Endothelial cell of umbilical vein (primary cell): Measurements from ENCODE around the gene TRPM3. TPM values are rescaled to one million over a fixed set of nuclear protein-coding genes. Genes with fewer than 3 reads are reported as not detected.

Experiments used
- BruUV-seq: library from RNA; stranded (reverse); fragments of 400-500 nt; replicated peaks from 2 replicates; lab custom pipeline; 2021; lab: Mats Ljungman, UMichigan
- CTCF ChIA-PET: fragments of 300-600, 350-600 bp; sonication (Branson Sonifier 250); formaldehyde crosslinking; loops from one replicate; lab custom pipeline; 2021; ENCODE audit warnings: antibody characterized with exemption, inconsistent platforms; lab: Charles Lee
- POLR2A ChIA-PET: fragments of 300-600, 350-600 bp; sonication (Branson Sonifier 250); formaldehyde crosslinking; loops from one replicate; lab custom pipeline; 2021; ENCODE audit warnings: antibody characterized with exemption, inconsistent platforms; lab: Charles Lee
- DNase-seq: peaks from one replicate; pipeline ENCODE4 v3.0.0-alpha.2; 2011; ENCODE audit warnings: low read depth, low spot score
- FAIRE-seq: peaks from 2 replicates; lab custom pipeline; 2011; peaks lifted over from hg19 to GRCh38; lab: Jason Lieb, UNC
- H2AFZ ChIP-seq: 2 replicates; pipeline ENCODE4 v1.6.0; 2012; ENCODE audit warnings: low read depth, low read length, control low read depth, inconsistent platforms
- H3K27ac ChIP-seq: 2 replicates; pipeline ENCODE4 v1.5.1; 2011; ENCODE audit warnings: low read depth, mild to moderate bottlenecking, control low read depth, low read length, moderate library complexity; ENCODE audit not compliant: insufficient read depth
- H3K27me3 ChIP-seq, 2 experiments: 2 replicates each; pipeline versions ENCODE4 v1.6.0 to v1.6.1; 2011; ENCODE audit warnings: low read length in 2 of 2, mixed read lengths in 1 of 2; ENCODE audit not compliant: control insufficient read depth in 2 of 2, insufficient read depth in 2 of 2
- H3K36me3 ChIP-seq, 2 experiments: 2 replicates in 1 of 2; 3 replicates in 1 of 2; pipeline ENCODE4 v1.5.1; 2011; ENCODE audit warnings: low read length in 2 of 2, mild to moderate bottlenecking in 1 of 2, moderate library complexity in 1 of 2; ENCODE audit not compliant: control insufficient read depth in 2 of 2, insufficient read depth in 2 of 2; ENCODE audit errors: extremely low read depth in 1 of 2
- H3K4me1 ChIP-seq: 3 replicates; pipeline ENCODE4 v1.5.1; 2011; ENCODE audit warnings: mild to moderate bottlenecking, low read length; ENCODE audit not compliant: control insufficient read depth, insufficient read depth; ENCODE audit errors: extremely low read depth
- H3K4me2 ChIP-seq: 2 replicates; pipeline ENCODE4 v1.6.1; 2011; ENCODE audit warnings: low read length, control low read depth, mixed read lengths; ENCODE audit not compliant: insufficient read depth
- H3K4me3 ChIP-seq, 3 experiments: fragments of 200-600 bp in 1 of 3; sonication (generic), shearing (Covaris generic) in 1 of 3; replicated peaks in 1 of 3; 2 replicates each; pipeline ENCODE4 v1.5.1; 2011 to 2016; ENCODE audit warnings: control low read depth in 3 of 3, low read length in 3 of 3, mild to moderate bottlenecking in 2 of 3, inconsistent platforms in 1 of 3, low read depth in 1 of 3, moderate library complexity in 1 of 3; ENCODE audit not compliant: insufficient read depth in 1 of 3
- H3K79me2 ChIP-seq: 2 replicates; pipeline ENCODE4 v1.6.0; 2012; ENCODE audit warnings: low read length, inconsistent platforms; ENCODE audit not compliant: control insufficient read depth, insufficient read depth
- H3K9ac ChIP-seq: replicated peaks from 2 replicates; pipeline ENCODE3; 2011; ENCODE audit warnings: low read length, control low read depth; ENCODE audit not compliant: insufficient read depth; ENCODE audit errors: extremely low read depth
- H3K9me1 ChIP-seq: replicated peaks from 3 replicates; pipeline ENCODE4 v1.6.0; 2011; ENCODE audit warnings: mild to moderate bottlenecking, low read length; ENCODE audit not compliant: control insufficient read depth, insufficient read depth; ENCODE audit errors: extremely low read depth
- H3K9me3 ChIP-seq: replicated peaks from 2 replicates; pipeline ENCODE4 v1.5.1; 2012; ENCODE audit warnings: low read length, inconsistent platforms; ENCODE audit not compliant: control insufficient read depth, insufficient read depth
- H4K20me1 ChIP-seq: replicated peaks from 2 replicates; pipeline ENCODE3; 2011; ENCODE audit warnings: mild to moderate bottlenecking, low read length; ENCODE audit not compliant: control insufficient read depth, insufficient read depth; ENCODE audit errors: extremely low read depth
- EZH2 ChIP-seq: IDR thresholded peaks from 2 replicates; pipeline ENCODE4 v1.6.1; 2012; ENCODE audit warnings: borderline replicate concordance, low read depth, mild to moderate bottlenecking, moderate library complexity, low read length, inconsistent platforms; ENCODE audit not compliant: severe bottlenecking
- FOS ChIP-seq: IDR thresholded peaks from 2 replicates; pipeline ENCODE4 v1.6.1; 2011; ENCODE audit warnings: mild to moderate bottlenecking, low read length, moderate library complexity, borderline replicate concordance; ENCODE audit not compliant: insufficient read depth
- GATA2 ChIP-seq: IDR thresholded peaks from 2 replicates; pipeline ENCODE4 v1.7.0; 2011; ENCODE audit warnings: low read depth, mild to moderate bottlenecking, moderate library complexity, mixed read lengths, low read length; ENCODE audit not compliant: insufficient read length, insufficient read depth
- JUN ChIP-seq: IDR thresholded peaks from 2 replicates; pipeline ENCODE4 v1.6.1; 2011; ENCODE audit warnings: borderline replicate concordance, low read depth; ENCODE audit not compliant: insufficient read length, insufficient read depth
- MYC ChIP-seq: IDR thresholded peaks from one replicate; pipeline ENCODE4 v1.6.1; 2011; ENCODE audit warnings: mild to moderate bottlenecking, low read depth, low read length
- POLR2A ChIP-seq: IDR thresholded peaks from 2 replicates; pipeline ENCODE4 v1.6.1; 2012; ENCODE audit warnings: low read depth, mild to moderate bottlenecking, control low read depth, low read length
- POLR2AphosphoS5 ChIP-seq: IDR thresholded peaks from 2 replicates; pipeline ENCODE4 v1.6.1; 2012; ENCODE audit warnings: low read depth, mild to moderate bottlenecking, control low read depth, low read length, moderate library complexity; ENCODE audit not compliant: insufficient read depth
- dilution Hi-C: fragments of 300-500 bp; cut with MboI; formaldehyde crosslinking; loops from one replicate; pipeline ENCODE4 v1.15.0; 2019; ENCODE audit warnings: low sequenced_read_pairs; ENCODE audit not compliant: extremely low pct_ligation_motif_present
- intact Hi-C: fragments of 100-400 bp; cut with micrococcal nuclease; formaldehyde crosslinking; loops from one replicate; pipeline ENCODE4 v1.10.0; 2022
- polyA plus RNA-seq, 4 experiments: library from polyadenylated mRNA; depleted of rRNA in 3 of 4; stranded (reverse) in 3 of 4; unstranded in 1 of 4; fragments of >200 nt; gene quantifications; 2 replicates each; pipeline versions ENCODE4 v1.2.1 to v1.2.3, GENCODE V29; 2011 to 2012; ENCODE audit warnings: missing spikeins in 1 of 4
- total RNA-seq: library from RNA; stranded (reverse); gene quantifications from 2 replicates; pipeline ENCODE4 v1.2.3, GENCODE V29; 2021
- TF ChIP-seq, protein P1 (sequence below): IDR thresholded peaks from 2 replicates; pipeline ENCODE4 v1.6.1; 2011; ENCODE audit not compliant: insufficient read depth, insufficient read length
- TF ChIP-seq, protein P2 (sequence below), 2 donors: IDR thresholded peaks; 1 replicate in 1 of 2; 2 replicates in 1 of 2; pipeline ENCODE4 v1.5.1; 2011; ENCODE audit warnings: low read length in 2 of 2, mild to moderate bottlenecking in 2 of 2, moderate library complexity in 2 of 2, control low read depth in 1 of 2, inconsistent platforms in 1 of 2, low read depth in 1 of 2; ENCODE audit not compliant: insufficient read depth in 1 of 2; ENCODE audit errors: extremely low read depth in 1 of 2

Gene TRPM3
- total and polyA plus RNA-seq, 2 donors (not counting 3 experiments of a cell fraction or from before 2014, with no cell fraction given): 0.17 to 0.33 TPM

DNA sequence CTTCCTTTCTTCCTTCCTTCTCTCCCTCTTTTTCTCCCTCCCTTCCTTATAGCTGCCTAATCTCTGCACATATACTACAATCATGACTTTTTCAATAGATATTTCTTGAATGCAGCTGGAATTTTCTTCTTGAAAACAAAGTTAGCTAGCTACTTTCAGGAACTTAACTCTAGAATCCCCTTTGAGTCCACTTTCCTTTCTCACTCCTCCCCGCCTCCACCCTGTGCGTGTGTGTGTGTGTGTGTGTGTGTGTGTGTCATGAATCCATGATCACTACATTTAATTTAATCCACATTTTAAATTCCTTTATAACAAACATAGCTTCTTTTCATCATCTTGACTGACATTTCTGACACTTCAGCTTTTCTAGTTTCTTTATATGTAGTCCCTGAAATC, 539.5 kb downstream of the TRPM3 start:
- Histone ChIP-seq H3K9me1 (no peaks in the 10 kb centered on the region), H4K20me1 (no peaks in the 10 kb centered on the region), H3K9me3 (no peaks in the 10 kb centered on the region), H3K79me2 (no peaks in the 10 kb centered on the region), H2AFZ (no peak overlapping the region), H3K4me2 (no peak overlapping the region), H3K9ac (no peak overlapping the region), H3K36me3 (no peaks in the 10 kb centered on the region), H3K27me3 (no peaks in the 10 kb centered on the region), H3K4me1 (peaks cover 22% of the 10 kb centered on the region), H3K4me3 (no peak overlapping the region), H3K27ac (no peak overlapping the region)
- TF ChIP-seq GATA2 (no peak), MYC (no peak), JUN (no peak), FOS (no peak), POLR2A (no peak), EZH2 (no peak), POLR2AphosphoS5 (no peak)
- TF ChIP-seq, protein P1, sequence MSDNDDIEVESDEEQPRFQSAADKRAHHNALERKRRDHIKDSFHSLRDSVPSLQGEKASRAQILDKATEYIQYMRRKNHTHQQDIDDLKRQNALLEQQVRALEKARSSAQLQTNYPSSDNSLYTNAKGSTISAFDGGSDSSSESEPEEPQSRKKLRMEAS: no peak
- TF ChIP-seq, protein P2, sequence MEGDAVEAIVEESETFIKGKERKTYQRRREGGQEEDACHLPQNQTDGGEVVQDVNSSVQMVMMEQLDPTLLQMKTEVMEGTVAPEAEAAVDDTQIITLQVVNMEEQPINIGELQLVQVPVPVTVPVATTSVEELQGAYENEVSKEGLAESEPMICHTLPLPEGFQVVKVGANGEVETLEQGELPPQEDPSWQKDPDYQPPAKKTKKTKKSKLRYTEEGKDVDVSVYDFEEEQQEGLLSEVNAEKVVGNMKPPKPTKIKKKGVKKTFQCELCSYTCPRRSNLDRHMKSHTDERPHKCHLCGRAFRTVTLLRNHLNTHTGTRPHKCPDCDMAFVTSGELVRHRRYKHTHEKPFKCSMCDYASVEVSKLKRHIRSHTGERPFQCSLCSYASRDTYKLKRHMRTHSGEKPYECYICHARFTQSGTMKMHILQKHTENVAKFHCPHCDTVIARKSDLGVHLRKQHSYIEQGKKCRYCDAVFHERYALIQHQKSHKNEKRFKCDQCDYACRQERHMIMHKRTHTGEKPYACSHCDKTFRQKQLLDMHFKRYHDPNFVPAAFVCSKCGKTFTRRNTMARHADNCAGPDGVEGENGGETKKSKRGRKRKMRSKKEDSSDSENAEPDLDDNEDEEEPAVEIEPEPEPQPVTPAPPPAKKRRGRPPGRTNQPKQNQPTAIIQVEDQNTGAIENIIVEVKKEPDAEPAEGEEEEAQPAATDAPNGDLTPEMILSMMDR (IDR thresholded peaks at IDR 0.05; ENCODE audit: extremely low read depth in 1 of 2, insufficient read depth in 1 of 2, low read depth in 1 of 2, low read length in 2 of 2): no peak
- intact Hi-C loops (no loop called here), dilution Hi-C loops (no loop called here)
- ChIA-PET CTCF (interaction anchor here (1.2 kb wide), 2 partner anchors 7 to 13 kb away, joined by 3 read pairs; no protein-coding TSS in a partner anchor), POLR2A (no interaction called here)
- FAIRE-seq (no peak), DNase-seq (no peak)
- no TSS peak for BruUV-seq
